ENCODE results near the gene CTRB2. TPM values are rescaled to one million over a fixed set of nuclear protein-coding genes. Genes with fewer than 3 reads are reported as not detected.
"Not testable (repeated sequence)": the region's sequence is repeated elsewhere in the genome, so short reads cannot be mapped to it uniquely, and the experiment has no call there.

The CTRB2 gene
- total RNA-seq, 1 experiment from 2014 or later = not detected

- Mint-ChIP-seq H3K9me3 (ENCODE audit: low read depth, unreplicated experiment) (no peaks in the 10 kb centered on the region), H3K27me3 (ENCODE audit: unreplicated experiment) (no peaks in the 10 kb centered on the region), H3K36me3 (ENCODE audit: insufficient read depth, unreplicated experiment) (peaks cover 14% of the 10 kb centered on the region), H3K4me1 (ENCODE audit: low read depth, unreplicated experiment) (no peaks in the 10 kb centered on the region), H3K27ac (ENCODE audit: unreplicated experiment) (no peak overlapping the region), H3K4me3 (ENCODE audit: low read depth, unreplicated experiment) (no peak overlapping the region)
- BruUV-seq (replicated peaks) = no TSS peak
- intact Hi-C loops (cut with micrococcal nuclease; ENCODE audit: unreplicated experiment) = no loop called here
- DNase-seq = no peak
- CTCF ChIA-PET = interaction anchor here (1.0 to 1.4 kb wide), 2 partner anchors 11 to 95 kb away, joined by 3 read pairs; no protein-coding TSS in a partner anchor
- TF ChIP-seq, protein P1, sequence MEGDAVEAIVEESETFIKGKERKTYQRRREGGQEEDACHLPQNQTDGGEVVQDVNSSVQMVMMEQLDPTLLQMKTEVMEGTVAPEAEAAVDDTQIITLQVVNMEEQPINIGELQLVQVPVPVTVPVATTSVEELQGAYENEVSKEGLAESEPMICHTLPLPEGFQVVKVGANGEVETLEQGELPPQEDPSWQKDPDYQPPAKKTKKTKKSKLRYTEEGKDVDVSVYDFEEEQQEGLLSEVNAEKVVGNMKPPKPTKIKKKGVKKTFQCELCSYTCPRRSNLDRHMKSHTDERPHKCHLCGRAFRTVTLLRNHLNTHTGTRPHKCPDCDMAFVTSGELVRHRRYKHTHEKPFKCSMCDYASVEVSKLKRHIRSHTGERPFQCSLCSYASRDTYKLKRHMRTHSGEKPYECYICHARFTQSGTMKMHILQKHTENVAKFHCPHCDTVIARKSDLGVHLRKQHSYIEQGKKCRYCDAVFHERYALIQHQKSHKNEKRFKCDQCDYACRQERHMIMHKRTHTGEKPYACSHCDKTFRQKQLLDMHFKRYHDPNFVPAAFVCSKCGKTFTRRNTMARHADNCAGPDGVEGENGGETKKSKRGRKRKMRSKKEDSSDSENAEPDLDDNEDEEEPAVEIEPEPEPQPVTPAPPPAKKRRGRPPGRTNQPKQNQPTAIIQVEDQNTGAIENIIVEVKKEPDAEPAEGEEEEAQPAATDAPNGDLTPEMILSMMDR (IDR thresholded peaks at IDR 0.05; ENCODE audit: unreplicated experiment) = no peak
Measured at GRCh38 chr16:75209944-75210343, 3.0 kb upstream of the CTRB2 start.

- BruUV-seq (replicated peaks); H3K27ac Mint-ChIP-seq (ENCODE audit: unreplicated experiment); H3K27me3 Mint-ChIP-seq (ENCODE audit: unreplicated experiment); H3K9me3 Mint-ChIP-seq (ENCODE audit: low read depth, unreplicated experiment); DNase-seq; H3K4me1 Mint-ChIP-seq (ENCODE audit: low read depth, unreplicated experiment); H3K4me3 Mint-ChIP-seq (ENCODE audit: low read depth, unreplicated experiment); intact Hi-C loops (cut with micrococcal nuclease; ENCODE audit: unreplicated experiment): not testable (repeated sequence)
- peaks cover 14% of the 10 kb centered on the region for H3K36me3 Mint-ChIP-seq (ENCODE audit: insufficient read depth, unreplicated experiment)
- CTCF ChIA-PET = interaction anchor here (1.0 to 1.4 kb wide), 2 partner anchors 11 to 96 kb away, joined by 3 read pairs; no protein-coding TSS in a partner anchor
Measured at GRCh38 chr16:75209514-75209913, 2.6 kb upstream of the CTRB2 start.

GRCh38 chr16:75208861-75209505 is 2.0 kb upstream of the CTRB2 start:
- Mint-ChIP-seq H3K27ac (ENCODE audit: unreplicated experiment) (no peak overlapping the region), H3K27me3 (ENCODE audit: unreplicated experiment) (no peaks in the 10 kb centered on the region), H3K4me1 (ENCODE audit: low read depth, unreplicated experiment) (no peaks in the 10 kb centered on the region), H3K9me3 (ENCODE audit: low read depth, unreplicated experiment) (no peaks in the 10 kb centered on the region), H3K4me3 (ENCODE audit: low read depth, unreplicated experiment) (no peak overlapping the region), H3K36me3 (ENCODE audit: insufficient read depth, unreplicated experiment) (peaks cover 14% of the 10 kb centered on the region)
- TF ChIP-seq, protein P1 (IDR thresholded peaks at IDR 0.05; ENCODE audit: unreplicated experiment) = no peak
- no peak for DNase-seq
- BruUV-seq (replicated peaks) = no TSS peak
- intact Hi-C loops (cut with micrococcal nuclease; ENCODE audit: unreplicated experiment) = no loop called here
- CTCF ChIA-PET = interaction anchor here (1.0 to 1.4 kb wide), 2 partner anchors 10 to 96 kb away, joined by 3 read pairs; no protein-coding TSS in a partner anchor

GRCh38 chr16:75208242-75208825 is 1.4 kb upstream of the CTRB2 start:
- no peak for DNase-seq
- Mint-ChIP-seq H3K27ac (ENCODE audit: unreplicated experiment) (no peak overlapping the region), H3K4me3 (ENCODE audit: low read depth, unreplicated experiment) (no peak overlapping the region), H3K4me1 (ENCODE audit: low read depth, unreplicated experiment) (no peaks in the 10 kb centered on the region), H3K36me3 (ENCODE audit: insufficient read depth, unreplicated experiment) (peaks cover 14% of the 10 kb centered on the region), H3K27me3 (ENCODE audit: unreplicated experiment) (no peaks in the 10 kb centered on the region), H3K9me3 (ENCODE audit: low read depth, unreplicated experiment) (no peaks in the 10 kb centered on the region)
- intact Hi-C loops (cut with micrococcal nuclease; ENCODE audit: unreplicated experiment) = no loop called here
- TF ChIP-seq, protein P1 (IDR thresholded peaks at IDR 0.05; ENCODE audit: unreplicated experiment) = no peak
- CTCF ChIA-PET = no interaction called here
- BruUV-seq (replicated peaks) = no TSS peak

GRCh38 chr16:75207831-75208230 is 870 bp upstream of the CTRB2 start:
- intact Hi-C loops (cut with micrococcal nuclease; ENCODE audit: unreplicated experiment) = loop anchor here (2.0 kb wide), 1 partner anchor 17 kb away; no protein-coding TSS in a partner anchor
- no peak for DNase-seq
- CTCF ChIA-PET = no interaction called here
- Mint-ChIP-seq H3K4me3 (ENCODE audit: low read depth, unreplicated experiment) (no peak overlapping the region), H3K36me3 (ENCODE audit: insufficient read depth, unreplicated experiment) (peaks cover 14% of the 10 kb centered on the region), H3K9me3 (ENCODE audit: low read depth, unreplicated experiment) (no peaks in the 10 kb centered on the region), H3K27ac (ENCODE audit: unreplicated experiment) (no peak overlapping the region), H3K4me1 (ENCODE audit: low read depth, unreplicated experiment) (no peaks in the 10 kb centered on the region), H3K27me3 (ENCODE audit: unreplicated experiment) (no peaks in the 10 kb centered on the region)
- no TSS peak for BruUV-seq (replicated peaks)
- TF ChIP-seq, protein P1 (IDR thresholded peaks at IDR 0.05; ENCODE audit: unreplicated experiment) = no peak

- H3K27ac Mint-ChIP-seq (ENCODE audit: unreplicated experiment); BruUV-seq (replicated peaks); H3K4me1 Mint-ChIP-seq (ENCODE audit: low read depth, unreplicated experiment); H3K27me3 Mint-ChIP-seq (ENCODE audit: unreplicated experiment); H3K9me3 Mint-ChIP-seq (ENCODE audit: low read depth, unreplicated experiment); CTCF ChIA-PET; H3K4me3 Mint-ChIP-seq (ENCODE audit: low read depth, unreplicated experiment); DNase-seq: not testable (repeated sequence)
- H3K36me3 Mint-ChIP-seq (ENCODE audit: insufficient read depth, unreplicated experiment) = peaks cover 14% of the 10 kb centered on the region
- intact Hi-C loops (cut with micrococcal nuclease; ENCODE audit: unreplicated experiment) = loop anchor here (2.0 kb wide), 1 partner anchor 19 kb away; no protein-coding TSS in a partner anchor
Measured at GRCh38 chr16:75205961-75206748, 806 bp downstream of the CTRB2 start.

Measured in Calu3 (cell line).